HG02678 (cell line): ENCODE results near the gene EYS.

Experiments used
- ATAC-seq: cut with Tn5 transposase; IDR thresholded peaks from one replicate; pipeline ENCODE4 v1.9.1; 2021; ENCODE audit warnings: mild to moderate bottlenecking, moderate library complexity; ENCODE audit not compliant: unreplicated experiment

EYS gene

GRCh38 chr6:64737418-64737817 lies 969.6 kb downstream of the EYS start:
- ATAC-seq, result no peak

- ATAC-seq, result no peak
Observed at GRCh38 chr6:64736421-64736950, 970.5 kb downstream of the EYS start.

DNA sequence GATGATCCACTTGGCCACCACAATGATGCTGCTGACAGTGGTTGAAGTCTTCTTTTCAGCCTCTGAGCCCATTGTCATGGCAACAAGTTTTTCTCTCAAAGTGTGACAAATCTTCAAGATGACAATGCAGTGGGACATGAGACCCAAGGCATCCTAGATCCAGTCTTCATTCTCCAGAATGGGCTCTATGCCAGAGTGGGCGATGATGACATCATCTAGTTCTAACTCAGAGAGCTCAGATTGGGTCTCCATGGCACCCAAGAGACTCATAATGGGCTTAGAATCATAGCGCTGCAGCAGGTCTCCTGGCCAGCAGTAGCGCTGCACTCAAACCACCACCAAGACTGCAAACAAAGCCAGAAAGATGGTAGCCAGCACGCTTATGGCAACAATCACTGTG lies 973.6 kb downstream of the EYS start:
- no peak for ATAC-seq

DNA sequence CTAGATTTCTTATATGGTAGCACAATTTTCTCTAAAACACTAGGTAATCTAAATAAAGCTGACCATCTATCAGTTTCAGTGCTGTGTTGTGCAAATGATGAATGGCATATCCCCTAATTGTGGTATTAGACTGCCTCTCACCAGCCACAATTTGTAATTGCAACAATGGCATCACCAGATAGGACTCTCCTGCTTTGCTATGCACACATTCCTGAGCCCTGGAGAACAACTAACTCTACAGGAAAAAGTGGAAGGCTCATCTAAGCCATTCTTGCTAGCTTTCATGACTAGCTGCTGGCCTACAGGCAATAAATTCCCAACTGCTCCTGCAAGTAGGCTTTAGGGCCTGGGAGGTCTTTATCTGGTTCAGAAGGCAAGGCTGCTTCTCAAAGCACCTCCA lies 974.1 kb downstream of the EYS start:
- no peak for ATAC-seq

DNA sequence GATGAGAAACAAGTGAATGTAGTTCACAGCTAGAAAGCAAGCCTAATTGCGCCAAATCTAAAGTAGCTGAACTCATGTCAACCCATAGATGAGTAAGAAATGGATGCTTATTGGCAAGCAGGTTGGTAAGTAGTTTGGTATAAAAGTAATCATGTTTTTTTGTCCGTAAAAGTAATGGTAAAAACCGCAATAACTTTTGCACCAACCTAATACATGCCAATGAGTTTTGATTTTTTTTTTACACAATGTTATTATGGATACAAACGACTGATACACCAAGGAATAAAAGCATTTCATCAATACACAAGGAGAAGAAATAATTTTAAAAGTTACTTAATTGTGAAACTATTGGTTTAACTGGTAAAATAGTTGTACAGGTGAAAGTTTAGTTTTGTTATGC lies 977.5 kb downstream of the EYS start:
- ATAC-seq, result no peak

DNA sequence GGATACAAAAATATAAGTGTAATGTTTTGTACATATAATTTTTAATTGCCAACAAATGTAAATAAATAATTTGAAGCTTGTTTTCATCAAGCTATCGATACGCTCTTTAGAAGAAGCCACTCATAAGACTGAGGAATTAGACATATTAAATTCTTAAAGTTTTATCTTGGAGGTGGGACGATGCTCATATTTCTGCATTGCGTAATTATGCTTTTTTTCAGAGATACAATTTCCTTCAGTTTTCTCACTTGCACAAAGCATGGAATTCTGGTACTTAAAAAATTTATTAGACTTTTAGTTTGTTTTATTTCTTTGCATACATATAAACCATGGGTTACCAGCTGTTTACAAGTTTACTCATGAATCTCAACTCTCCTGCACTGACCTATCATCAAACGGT lies 980.0 kb downstream of the EYS start:
- no peak for ATAC-seq

DNA sequence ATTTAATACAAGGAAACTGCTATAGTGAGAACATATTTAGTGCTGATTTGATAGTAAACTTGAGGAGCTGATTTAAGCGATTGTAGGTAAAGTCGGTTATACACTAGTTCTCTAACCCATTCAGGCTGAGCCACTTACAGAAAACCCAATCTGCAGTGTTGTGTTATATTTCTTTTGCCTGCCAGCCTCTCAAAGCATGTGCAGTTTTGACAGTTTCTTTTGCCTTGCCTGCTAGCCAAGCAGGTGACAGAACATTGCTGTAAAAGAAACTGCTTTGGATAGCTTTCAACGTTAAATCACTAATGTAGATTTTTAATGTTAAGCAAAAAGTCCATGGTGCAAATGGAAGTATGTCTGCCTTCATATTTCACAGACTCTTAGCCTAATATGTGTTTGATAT lies 982.9 kb downstream of the EYS start:
- no peak for ATAC-seq

DNA sequence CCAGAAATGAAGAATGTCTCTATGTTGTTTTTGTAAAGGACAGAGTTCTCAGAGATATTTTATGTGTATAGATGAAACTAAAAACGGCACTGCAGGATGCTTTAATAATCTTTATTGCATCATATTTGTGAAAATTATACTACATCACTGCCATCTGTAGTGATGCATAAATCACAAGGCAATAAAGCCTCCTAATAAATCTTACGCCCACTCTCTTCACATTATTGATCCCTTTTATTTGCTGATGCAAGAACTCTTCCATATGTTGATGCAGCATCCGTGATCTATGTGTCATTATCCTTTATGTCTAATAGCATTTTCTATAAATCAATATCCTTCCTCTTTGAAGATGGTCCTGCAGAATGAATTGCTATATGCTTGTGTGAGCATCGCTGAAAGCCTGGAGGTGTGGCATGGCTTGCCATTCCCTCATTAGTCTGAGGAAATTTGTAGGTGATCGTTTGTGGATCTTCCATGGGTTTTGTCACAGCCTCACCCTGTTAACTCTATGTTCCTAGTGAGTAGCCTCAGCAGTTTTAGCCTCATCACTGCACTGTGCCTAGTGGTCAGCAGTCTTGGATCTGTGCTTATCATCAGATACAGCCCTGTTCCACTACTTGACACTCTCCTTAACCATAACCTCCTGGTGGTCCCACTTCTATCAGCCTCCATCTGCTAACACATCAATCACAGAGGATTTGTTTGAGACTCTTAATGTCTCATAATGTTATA lies 983.5 kb downstream of the EYS start:
- no peak for ATAC-seq

- no peak for ATAC-seq
Observed at GRCh38 chr6:64721865-64722264, 985.2 kb downstream of the EYS start.

- no peak for ATAC-seq
Observed at GRCh38 chr6:64717281-64717680, 989.7 kb downstream of the EYS start.

DNA sequence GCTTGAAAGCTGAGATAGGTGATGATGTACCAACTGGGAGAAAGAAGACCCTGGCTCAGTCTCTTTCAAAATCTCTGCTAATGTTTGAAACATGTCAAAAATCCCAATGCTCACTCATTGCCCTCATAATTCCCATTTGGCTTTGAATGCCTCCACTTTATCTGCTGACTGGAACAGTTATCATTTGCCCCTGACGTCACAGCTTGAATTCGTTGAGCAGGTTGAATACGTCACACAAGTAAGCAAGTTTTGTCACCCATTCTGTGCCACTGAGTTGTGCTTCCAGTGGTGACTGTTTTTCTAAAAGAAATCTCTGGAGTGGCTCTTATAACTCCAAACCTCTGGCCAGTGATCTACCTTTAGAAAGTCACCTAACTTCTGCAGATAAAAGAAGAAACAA lies 991.4 kb downstream of the EYS start:
- no peak for ATAC-seq

- no peak for ATAC-seq
Observed at GRCh38 chr6:64714073-64714472, 993.0 kb downstream of the EYS start.

DNA sequence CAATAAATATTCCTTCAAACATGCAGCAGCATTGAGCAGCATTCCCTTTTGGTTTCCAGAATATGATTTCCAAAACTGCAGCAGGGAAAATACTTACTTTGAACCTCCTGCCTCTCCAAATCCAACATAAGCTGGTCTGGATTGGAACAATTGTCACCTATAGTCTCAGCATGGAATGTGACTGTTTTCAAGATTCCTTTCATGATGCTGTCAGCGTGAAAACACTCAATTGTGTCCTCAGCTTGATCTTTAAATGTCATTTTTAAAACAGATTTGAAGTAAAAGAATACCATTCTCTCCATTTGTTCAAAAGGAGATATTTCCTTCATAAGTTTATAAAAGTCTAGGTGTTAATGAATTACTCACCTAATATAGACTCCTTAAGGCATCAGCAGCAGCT lies 993.9 kb downstream of the EYS start:
- ATAC-seq, result no peak

- ATAC-seq, result no peak
Observed at GRCh38 chr6:64712606-64713005, 994.4 kb downstream of the EYS start.

DNA sequence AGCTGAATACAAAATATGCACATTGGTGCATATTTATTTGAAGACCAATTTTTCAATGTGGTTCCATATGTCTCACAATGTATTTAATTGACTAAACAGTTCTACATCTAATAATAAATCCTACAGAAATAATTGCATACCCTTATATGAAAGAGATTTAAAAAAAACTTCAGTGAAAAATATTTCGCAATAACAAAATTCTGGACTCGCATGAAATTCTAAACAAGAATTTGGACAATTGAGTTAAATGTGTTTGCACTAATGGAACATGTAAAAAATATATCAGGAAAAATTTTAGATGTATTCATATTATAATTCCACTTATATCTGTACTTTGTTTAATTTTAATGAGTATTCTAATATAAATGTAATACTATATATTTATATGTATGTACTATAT lies 1003.1 kb downstream of the EYS start:
- ATAC-seq, result no peak

GRCh38 chr6:64696053-64696452 lies 1011.0 kb downstream of the EYS start:
- ATAC-seq, result no peak

DNA sequence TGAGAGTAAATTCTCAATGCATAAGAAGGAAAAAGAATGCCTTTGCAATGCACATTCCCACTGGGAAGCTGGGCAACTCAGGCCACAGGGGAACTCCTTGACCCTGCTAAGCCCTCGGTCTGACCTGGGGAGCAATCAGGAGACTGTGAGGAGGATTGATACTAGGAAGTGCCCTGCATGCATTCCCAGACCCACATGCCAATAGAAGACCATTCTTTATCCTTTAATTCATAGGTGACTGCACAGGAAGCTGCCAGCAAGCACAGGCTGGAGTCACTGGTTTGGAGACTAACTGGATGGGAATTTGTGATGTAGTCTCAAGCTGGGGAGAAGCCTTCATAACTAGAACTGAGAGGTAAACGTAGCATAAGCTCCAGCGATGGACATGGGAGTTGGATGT lies 1012.7 kb downstream of the EYS start:
- no peak for ATAC-seq

- no peak for ATAC-seq
Observed at GRCh38 chr6:64691064-64691463, 1016.0 kb downstream of the EYS start.

DNA sequence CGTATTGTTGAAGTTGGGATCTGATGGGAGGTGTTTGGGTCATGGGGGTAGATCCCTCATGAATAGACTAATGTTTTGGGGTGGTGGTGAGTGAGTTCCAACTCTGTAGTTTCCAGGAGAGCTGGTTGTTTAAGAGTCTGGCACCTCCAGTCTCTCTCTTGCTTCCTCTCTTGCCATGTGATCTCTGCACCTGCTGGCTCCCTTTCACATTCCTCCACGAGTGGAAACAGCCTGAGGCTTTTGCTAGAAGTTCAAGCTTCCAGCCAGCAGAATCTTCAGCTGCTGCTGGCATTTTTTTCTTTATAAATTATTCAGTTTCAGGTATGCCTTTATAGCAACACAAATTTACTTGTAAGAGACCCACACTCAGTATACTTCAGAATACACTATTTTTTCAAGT lies 1021.6 kb downstream of the EYS start:
- no peak for ATAC-seq

- ATAC-seq, result no peak
Observed at GRCh38 chr6:64683682-64684081, 1023.3 kb downstream of the EYS start.

DNA sequence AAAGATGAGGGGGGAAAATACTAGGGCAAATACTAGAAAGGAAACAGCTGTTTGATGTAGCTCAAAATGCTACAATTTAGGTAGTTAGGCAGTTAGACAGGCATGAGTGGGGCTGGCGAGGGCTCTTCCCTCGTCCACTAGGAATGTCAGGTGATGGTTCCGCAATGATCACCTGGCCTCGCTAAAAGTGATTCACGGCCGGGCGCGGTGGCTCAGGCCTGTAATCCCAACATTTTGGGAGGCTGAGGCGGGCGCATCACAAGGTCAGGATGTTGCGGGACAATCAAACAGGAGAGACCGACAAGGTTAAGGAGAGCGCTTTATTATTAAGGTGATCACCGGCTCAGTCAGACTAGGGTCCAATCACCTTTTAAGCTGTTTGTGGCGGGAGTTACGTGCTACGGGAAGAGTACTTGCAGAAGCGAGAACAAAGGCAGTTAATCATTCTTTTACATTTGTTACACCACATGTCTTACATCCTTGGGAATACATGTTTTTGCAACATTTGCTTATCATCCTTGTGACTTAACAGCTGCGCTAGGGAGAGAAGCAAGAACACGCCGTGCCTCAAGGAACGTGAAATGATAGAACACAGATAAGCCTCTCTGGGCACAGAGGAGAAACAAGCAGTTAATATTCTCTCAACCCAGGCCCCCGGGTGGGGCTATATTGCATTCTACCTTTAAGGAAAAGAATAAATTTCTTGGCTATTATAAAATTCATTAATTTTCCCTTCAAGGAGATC lies 1025.4 kb downstream of the EYS start:
- no peak for ATAC-seq

GRCh38 chr6:64680446-64680845 lies 1026.6 kb downstream of the EYS start:
- no peak for ATAC-seq
